T-helper 22 cell (primary cell): Measurements from ENCODE around the gene TNFSF10.

Experiments
- DNase-seq: peaks from one replicate; pipeline ENCODE4 v3.0.0-alpha.2; 2020; ENCODE audit warnings: low read depth

TNFSF10 gene

DNA sequence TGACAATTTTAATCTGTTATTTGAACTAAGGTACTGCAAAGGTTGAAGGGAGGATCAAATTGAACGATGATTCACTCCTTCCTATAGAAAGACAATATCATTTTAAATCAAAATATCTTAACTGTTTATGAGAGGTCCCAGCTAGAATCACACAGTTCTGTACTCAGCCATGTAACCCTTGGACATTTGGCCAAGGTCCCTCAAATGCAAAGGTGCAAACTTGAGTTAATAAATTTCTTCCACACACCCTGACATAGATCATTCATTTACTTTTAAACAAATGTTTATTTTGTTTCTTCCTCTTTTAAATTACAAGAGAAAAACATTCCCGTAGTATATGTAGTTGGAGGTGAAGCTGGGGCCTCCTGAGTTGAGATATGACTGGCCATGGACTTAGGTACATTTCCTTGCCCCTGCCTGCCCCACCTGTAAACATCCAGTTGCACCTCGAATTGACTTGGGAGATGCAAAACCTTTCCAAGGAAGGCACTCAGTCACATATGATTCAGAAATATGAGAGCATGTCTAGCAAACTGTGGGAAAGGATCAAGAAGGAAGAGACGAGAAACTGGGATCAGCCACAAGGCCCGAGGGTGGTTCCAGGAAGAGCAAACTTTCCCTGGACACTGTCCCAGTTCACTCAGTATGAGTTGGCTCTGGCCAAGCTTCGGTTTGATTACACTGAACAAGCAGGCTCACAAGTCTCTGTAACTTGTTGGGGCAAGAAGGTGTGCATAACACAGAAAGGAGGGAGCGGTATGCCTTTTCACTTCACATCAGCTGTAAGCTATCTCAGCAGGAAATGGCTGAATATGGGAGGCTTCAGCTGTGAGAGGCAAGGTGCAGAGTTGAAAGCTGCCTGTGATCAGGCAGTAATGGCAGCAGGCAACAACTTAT lies 6.7 kb downstream of the TNFSF10 start:
- no peak for DNase-seq

DNA sequence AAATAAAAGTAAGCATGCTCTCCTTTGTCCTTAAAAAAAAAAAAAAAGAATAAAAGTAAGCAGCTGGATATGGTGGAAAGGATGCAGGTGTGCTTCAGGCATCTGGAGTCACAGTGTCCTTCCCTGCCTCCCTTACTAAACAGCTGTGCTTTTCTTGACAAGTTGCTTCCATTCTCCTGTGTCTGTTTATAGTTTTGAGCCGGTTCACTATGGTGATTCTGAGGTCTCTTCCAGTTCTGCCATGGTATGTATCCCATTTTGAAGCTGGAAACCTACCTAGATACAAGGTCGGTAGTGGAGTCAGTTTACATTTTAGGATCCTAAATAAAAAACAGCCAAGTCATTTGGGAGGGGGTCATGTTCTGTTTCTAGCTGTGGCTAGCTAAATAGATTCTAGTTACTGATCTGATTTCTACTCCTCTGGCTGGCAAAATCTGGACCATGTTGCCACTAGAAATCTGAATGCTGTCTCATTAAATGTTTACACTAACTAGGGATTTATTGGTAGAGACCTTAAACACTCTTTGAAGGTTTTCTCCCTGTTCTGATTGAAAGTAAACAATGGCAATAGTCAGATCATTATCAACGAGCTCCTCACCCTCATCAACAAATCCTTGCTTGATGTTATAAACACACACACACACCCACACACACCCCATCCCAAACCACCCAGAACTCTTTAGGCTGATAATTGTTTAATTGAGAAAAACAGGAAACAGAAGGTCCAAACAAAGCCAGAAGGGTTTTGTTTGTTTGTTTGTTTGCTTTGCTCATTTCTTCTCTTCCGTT lies 7.9 kb downstream of the TNFSF10 start:
- no peak for DNase-seq

DNA sequence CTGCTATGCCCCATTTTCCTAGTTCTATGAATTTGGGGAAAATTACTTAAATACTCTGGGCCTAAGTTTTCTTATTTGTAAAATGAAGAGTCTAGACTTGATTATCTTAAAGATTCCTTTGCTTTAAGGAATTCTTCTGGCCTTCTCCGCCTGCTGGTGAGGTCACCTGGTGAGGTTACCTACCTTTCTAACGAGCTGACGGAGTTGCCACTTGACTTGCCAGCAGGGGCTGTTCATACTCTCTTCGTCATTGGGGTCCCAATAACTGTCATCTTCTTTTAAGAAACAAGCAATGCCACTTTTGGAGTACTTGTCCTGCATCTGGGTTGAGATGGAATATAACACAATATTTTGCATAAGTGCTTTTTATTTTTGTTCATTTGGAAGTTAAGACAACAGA lies 8.6 kb downstream of the TNFSF10 start:
- no peak for DNase-seq

DNA sequence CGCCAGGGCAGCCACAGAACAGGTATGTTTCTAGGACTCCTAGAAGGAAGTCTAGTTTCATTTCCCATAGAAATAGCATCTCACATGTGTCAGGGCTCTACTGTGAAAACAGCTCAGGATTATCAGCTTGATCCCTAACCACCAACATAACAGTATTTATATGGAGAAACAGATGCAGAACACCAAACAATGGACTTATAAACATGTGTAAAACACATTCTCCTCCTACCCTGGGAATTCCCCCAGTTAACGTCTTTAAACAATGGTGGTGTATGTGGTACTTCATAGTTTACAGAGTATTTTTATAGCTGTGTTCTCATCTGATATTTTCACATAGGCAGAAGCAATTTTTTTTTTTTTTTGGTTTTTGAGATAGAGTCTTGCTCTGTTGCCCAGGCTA lies 9.7 kb downstream of the TNFSF10 start:
- DNase-seq: no peak

DNA sequence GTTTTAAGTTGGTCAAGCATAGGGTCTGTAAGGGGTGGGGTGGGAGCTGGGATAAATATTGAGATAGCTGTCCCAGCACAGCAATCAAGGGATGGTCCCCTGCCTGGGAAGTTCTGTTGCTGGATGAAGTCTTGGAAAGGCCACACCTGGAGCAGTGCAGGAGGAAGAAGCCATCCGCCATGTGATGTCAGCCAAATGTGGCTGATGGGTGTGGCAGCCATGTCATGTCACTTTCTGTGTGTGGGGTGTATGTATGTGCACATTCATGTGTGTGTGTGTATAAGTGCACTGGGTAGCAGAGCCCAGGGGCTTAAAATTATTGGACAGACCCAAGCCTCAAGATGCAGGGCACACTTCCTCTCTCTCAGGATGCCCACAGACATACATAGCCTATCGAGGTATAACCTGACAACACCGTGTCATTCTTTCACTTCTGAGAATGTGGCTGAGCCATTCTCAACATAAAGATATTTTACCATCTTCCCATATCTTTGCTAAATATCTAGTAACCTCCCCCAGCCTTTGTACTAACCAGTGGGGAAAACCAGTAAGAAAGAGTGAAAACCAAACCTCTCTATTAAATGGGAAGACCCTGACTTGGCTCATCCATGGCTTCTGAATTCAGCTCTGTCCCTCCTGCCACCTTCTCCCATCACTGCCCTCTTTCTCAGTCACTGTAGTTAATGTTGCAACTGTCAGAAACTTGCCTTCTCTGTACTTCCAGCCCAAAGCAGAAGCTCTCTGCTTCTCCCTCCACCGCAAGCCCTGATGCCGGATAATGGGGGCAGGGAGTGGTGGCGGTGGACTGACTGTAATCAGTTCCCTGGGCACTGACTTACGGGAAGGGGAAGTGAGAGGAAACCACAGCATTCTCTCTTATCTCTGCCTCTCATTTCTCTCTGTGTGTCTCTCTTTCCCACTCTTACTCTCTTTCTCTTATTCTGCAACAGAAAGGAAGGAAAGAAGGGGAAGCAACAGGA lies 11.2 kb downstream of the TNFSF10 start:
- peak; percentile 64 for DNase-seq

DNA sequence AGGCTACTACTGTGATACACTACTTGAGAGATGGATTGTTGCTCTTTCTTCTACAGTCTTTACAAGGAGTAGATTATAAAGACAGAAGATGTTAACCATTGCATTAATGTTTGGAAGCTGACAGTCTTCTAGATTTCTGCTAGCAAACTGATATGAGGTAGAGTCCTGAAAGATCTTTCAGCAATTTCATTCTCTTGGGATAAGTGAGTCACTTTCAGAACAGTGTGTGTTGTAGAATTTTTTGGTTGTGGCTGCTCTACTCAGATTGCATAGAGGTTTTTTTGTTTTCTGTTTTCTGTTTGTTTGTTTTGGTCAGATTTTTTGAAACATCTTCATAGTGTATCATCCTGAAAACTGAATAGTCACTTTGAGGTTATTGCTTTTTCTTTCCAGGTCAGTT lies 17.1 kb downstream of the TNFSF10 start:
- DNase-seq: no peak

DNA sequence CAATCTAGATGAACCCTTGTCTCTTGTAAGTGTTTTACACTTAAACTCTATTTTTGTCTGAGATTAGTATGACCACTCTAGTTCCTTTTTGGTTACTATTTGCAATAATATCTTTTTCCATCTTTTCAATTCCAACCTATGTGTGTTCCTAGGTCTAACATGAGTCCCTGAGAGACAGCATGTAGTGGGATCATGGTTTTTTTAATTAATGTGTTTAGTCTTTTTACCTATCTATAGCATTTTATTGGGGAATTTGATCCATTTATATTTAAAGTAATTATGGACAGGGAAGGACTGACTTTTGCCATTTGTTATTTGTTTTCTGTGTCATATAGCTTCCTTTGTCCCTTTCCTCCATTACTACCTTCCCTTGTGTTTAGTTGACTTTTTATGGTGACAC lies 21.7 kb downstream of the TNFSF10 start:
- DNase-seq: no peak

DNA sequence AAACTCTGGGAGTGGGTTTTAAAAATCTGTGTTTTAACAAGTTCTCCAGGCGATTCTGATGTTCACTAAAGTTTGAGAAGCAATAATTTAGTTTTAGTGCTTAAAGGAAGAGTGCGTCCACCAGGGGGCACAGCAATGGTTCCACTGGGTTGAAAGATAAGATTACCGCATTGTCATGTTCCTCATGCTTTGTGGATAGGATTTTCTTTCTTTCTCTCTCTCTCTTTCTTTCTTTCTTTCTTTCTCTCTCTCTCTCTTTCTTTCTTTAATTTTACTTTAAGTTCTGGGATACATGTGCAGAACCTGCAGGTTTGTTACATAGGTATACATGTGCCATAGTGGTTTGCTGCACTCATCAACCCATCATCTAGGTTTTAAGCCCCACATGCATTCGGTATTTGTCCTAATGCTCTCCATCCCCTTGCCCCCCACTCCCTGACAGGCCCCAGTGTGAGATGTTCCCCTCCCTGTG lies 33.0 kb downstream of the TNFSF10 start:
- DNase-seq: peak; percentile 41

DNA sequence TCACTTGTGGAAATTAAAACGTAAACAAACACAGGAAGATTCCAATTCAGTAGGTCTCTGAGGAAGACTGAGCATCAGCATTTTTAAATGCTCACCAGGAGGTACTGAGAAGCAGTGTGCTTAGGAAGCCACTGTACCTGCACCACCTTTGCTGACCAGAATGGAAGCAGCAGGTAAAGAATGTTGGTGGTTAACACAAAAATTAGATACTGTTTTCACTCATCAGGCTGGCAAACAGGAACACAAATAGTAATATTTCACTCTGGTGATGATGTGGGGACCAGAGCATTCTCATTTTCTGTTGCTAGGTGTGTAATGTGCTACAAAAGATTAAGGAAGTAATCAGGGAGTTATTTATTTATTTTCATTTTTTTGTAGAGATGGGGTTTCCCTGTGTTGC lies 45.1 kb downstream of the TNFSF10 start:
- DNase-seq: no peak

DNA sequence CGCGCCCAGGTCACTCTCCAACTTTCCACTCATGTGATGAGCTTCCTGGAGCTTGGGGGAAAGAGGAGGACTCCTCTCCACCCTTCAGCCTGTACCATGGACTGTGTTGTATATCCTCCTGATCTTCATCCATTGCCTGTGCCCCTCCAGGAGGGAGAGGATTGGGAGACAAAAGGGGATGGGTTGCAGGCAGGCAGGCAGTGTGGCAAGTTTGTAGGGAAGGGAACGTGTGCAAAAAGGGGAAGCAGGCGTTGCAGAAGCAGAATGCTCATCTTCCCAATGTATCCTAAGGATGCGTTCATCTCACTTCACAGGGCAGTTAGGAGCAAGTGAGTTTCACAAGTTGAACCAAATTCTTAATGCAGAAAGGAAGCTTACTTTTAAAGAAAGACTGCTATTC lies 46.9 kb downstream of the TNFSF10 start:
- DNase-seq: no peak

DNA sequence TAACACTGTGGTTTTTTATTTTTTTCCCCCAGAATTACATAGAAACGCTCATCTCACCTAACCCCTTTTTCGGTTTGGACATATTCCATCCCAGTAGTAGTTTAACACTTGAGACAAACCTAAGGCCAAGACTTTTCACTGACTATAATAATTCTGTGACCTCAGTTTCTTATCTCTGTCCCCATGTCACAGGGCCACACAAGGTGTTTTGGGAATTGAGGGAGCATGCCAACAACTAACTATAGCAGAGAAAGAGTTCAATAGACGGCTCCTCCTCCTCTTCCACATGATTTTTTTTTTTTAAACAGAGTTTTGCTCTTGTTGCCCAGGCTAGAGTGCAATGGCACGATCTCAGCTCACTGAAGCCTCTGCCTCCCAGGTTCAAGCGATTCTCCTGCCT lies 47.5 kb downstream of the TNFSF10 start:
- DNase-seq: no peak

DNA sequence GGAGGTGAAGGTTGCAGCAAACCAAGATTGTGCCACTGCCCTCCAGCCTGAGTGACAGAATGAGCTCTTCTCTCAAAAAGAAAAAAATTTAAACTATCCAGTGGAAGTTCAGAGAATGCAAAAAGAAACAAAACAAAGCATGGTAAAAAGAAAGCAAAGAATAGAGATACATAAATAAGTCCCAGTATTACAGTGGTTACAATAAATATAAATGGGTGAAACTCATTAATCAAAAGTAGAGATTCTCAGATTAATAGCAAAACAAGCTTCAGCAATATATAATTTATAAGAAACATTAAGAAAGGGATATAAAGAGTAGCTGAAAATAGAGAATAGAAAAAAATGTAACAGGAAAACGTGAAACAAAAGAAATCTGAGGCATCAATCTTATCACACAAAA lies 51.3 kb downstream of the TNFSF10 start:
- no peak for DNase-seq

DNA sequence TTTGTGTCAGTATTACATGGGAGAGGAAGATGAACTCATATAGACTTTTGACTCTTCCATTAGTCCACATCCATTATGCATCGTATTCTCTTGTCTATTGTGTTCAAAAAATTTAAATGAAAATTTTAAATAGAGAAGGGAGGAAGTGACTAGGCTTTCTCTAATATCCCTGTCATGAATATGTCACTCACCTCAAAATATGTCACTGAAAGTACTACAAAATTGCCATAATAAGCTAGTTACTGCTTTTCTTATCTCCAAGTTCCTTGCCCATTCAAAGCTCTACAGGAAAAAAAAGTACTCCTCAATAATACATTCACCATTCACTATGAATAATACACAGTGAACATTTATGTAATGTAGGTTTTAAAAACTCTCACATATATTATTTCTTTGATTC lies 52.6 kb downstream of the TNFSF10 start:
- no peak for DNase-seq

DNA sequence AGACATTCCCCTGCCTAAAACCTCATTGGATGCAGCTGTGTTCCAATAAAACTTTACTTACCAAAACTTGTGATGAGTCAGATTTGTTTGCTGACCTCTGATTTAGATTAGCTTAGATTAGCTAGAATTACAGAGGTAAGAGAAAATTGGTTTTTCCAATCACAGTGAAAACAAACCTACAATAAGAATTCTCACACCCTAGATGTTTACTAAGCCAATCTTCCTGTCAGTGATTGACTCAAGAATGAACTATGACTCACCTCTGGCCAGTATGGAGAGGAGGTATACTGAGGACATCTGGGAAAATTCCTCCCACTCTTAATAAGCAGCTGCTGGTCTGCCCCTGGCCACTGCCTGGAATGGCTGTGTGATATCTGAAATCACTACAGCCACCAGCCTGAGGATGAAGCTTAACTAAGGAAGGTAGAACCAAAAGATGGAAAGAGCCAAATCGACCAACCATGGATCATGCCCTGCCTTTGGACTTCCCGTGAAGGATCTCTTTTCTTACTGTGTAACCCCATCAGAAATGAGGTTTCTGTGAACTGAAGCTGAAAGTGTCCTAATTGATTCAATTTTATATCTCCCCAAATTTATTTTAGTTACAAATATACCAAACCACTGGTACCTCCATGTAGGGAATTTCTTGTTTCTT lies 55.9 kb downstream of the TNFSF10 start:
- no peak for DNase-seq

DNA sequence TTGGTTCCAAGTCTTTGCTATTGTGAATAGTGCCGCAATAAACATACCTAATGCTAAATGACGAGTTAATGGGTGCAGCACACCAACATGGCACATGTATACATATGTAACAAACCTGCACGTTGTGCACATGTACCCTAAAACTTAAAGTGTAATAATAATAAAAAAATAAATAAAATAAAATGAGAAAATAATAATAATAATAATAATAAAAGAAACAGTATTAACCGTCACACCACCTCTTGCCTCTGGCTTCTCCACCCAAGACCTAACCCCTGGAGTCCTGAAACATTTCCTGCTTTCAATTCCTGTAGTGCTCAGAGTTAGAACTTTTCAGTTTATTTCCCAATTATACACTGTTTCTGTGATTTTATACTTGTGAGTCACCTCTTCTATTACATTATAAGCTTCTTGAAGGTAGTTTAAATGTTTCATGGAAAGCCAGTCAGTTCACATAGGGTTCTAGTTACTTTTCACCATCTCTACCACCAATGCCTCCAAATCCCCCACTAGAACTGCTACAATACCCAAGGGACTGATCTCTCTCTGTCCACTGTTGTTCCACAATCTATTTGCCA lies 56.6 kb downstream of the TNFSF10 start:
- no peak for DNase-seq

DNA sequence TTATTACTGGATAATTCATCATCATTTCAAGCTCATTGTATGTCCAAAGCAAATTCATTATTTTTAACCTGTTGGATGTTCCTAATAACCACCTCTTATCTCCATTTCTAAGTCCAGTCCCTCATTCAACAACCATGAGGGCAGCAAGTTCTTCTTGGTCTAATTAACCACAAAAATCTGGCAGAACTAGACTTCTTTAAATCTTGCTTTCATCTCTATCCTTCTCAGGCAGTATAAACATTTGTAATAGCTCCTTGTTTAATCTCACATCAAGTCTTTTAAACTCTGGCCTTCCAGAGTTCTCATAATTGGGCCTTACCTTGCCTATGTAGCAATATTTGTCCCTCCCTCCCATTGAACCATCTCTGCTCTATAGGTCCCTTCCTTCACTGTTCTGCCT lies 57.9 kb downstream of the TNFSF10 start:
- DNase-seq: no peak

DNA sequence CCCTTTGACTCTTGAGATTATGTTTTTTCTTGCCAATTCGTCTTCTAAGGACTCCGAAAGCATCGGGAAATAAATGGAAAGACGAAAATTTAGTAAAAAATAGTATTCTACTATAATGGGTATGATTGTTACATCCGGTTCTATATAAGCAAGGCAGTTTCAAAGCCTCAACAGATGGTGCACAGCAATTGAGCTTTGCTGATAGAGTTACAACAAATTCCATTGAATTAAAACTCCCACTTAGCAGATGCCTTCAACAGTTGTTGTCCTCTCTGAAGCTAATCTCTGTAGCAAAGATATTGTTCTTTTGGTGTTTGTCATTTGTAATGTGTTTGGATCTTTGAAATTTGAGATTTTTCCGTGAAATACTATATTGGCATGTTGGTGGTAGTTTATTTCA lies 58.9 kb downstream of the TNFSF10 start:
- DNase-seq: no peak

DNA sequence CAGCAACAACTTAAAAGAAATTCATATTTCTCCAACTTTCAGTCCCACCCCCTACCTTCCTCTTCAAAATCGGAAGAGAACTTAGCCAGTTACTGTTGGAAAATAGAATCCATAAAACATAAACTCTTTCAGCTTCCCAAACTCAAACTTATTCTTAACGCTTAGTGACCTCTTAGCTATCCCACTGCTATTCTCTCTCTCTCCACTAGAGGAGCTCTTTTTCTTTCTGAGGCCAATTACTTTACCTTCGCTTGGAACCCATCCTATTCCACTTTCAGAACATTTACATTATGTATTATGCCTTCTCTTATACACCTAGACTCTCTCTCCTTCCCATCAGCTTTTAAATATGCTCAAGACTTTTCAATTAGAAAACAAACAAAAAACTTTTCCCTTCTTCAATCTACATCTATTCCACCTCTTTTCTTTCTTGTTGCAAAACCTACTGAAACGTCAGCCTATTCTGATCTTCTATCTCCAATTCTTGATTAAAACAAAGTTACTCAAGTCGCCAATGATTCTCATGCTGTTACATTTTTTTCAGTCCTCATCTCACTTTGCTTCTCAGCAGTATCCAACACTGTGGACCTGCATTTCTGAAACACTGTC lies 61.6 kb downstream of the TNFSF10 start:
- DNase-seq: no peak

DNA sequence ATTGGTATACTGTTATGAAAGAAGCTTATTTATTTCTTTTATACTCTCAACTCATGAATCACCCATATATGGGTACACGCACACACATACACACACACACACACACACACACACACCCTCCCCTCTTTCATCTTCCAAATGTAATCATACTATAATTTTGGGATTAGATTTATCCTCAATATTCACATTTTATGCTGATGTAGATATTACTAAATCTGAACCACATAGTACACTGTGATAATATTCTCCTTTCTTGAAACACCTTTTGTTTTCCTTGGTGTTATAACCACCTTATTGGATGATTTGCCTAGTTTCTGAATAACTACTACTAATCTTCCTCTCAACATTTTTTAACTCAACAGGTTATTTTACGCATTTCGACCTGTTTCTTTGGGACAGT lies 66.8 kb downstream of the TNFSF10 start:
- DNase-seq: no peak
